SU-DHL-6 (cell line): Measurements from ENCODE around the gene CSRNP3.

Source experiments
- CTCF ChIP-seq: fragments of 200-600 bp; sonication (generic); IDR thresholded peaks from one replicate; pipeline ENCODE4 v1.5.1; 2017; ENCODE audit warnings: antibody characterized with exemption, mild to moderate bottlenecking, low read length, moderate library complexity; ENCODE audit not compliant: insufficient read depth, poor library complexity, severe bottlenecking
- EZH2phosphoT487 ChIP-seq: fragments of 200-600 bp; sonication (generic), shearing (Covaris generic); conservative IDR thresholded peaks from 2 replicates; pipeline ENCODE4 v1.6.1; 2018; ENCODE audit warnings: mild to moderate bottlenecking, antibody characterized with exemption, low read length, moderate library complexity, mixed read lengths

- no peak for TF ChIP-seq CTCF
- TF ChIP-seq EZH2phosphoT487: no peak
These were observed 49.3 kb upstream of the CSRNP3 start for GRCh38 chr2:165420231-165420630.
